ENCODE measurements around the gene PAM16.
A peak's percentile ranks its signal among the peaks of the same experiment; 100 is the strongest.

DNA sequence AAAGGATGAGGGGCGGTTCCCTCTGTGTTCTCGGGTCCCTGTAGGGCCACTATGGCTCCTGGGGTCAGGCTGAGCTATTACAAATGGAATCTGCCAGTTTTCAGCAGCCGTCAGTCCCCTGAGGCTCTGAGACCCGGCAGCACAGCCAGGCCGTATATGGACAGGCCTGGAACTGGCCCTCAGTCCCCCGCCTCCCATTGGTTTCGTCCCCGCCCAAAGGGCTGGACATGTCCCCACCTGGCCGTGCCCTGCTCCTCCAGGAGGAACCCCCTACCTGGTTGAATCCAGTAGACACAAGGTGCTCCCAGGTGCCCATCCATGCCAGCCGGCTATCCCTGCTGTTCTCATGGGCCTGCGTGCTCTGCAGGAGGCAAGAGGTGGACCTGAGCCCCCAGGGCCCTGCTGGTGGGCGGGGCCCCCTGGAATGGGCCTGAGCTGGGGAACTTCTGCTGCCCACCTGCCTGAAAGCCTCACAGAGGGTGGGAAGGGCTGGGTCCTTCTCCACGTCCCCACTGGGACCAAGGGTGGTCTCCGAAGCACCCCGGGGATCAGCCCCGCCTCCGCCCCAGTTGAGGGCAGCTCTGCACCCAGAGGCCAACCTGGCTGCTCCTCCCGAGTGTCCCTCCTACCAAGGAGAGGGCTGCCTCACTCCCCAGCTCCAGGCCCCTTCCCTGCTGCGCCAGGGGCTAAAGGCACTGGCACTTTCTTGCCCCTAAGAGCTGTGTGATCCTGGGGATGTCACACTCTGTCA is 37.3 kb upstream of the PAM16 start:
- TF ChIP-seq SRF (IDR thresholded peaks at IDR 0.05; ENCODE audit: low read depth, low read length) (peak; percentile 49; the same call in 1 of the 2 replicates), YY1 (IDR thresholded peaks at IDR 0.05; ENCODE audit: low read depth, low read length) (no peak), TEAD4 (IDR thresholded peaks at IDR 0.05; ENCODE audit: low read depth, low read length) (no peak), CREB1 (IDR thresholded peaks at IDR 0.05) (no peak), EZH2 (IDR thresholded peaks at IDR 0.05; ENCODE audit: low read depth, low read length, severe bottlenecking) (no peak), RFX5 (IDR thresholded peaks at IDR 0.05; ENCODE audit: borderline replicate concordance, low read depth, low read length) (no peak), RBBP5 (IDR thresholded peaks at IDR 0.05; ENCODE audit: borderline replicate concordance, low read depth, low read length) (no peak), POLR2AphosphoS5 (IDR thresholded peaks at IDR 0.05; ENCODE audit: low read depth, low read length) (no peak), ZNF274 (IDR thresholded peaks at IDR 0.05; ENCODE audit: borderline replicate concordance, extremely low read depth, low read length) (no peak), BCL11A (IDR thresholded peaks at IDR 0.05; ENCODE audit: low read depth in 2 of 2, low read length in 2 of 2) (no peak), POLR2A (IDR thresholded peaks at IDR 0.05; ENCODE audit: control extremely low read depth in 1 of 2, low read depth in 2 of 2, low read length in 2 of 2) (no peak)
- TF ChIP-seq, protein P1, sequence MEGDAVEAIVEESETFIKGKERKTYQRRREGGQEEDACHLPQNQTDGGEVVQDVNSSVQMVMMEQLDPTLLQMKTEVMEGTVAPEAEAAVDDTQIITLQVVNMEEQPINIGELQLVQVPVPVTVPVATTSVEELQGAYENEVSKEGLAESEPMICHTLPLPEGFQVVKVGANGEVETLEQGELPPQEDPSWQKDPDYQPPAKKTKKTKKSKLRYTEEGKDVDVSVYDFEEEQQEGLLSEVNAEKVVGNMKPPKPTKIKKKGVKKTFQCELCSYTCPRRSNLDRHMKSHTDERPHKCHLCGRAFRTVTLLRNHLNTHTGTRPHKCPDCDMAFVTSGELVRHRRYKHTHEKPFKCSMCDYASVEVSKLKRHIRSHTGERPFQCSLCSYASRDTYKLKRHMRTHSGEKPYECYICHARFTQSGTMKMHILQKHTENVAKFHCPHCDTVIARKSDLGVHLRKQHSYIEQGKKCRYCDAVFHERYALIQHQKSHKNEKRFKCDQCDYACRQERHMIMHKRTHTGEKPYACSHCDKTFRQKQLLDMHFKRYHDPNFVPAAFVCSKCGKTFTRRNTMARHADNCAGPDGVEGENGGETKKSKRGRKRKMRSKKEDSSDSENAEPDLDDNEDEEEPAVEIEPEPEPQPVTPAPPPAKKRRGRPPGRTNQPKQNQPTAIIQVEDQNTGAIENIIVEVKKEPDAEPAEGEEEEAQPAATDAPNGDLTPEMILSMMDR (IDR thresholded peaks at IDR 0.05; ENCODE audit: control extremely low read depth in 1 of 3, insufficient read depth in 1 of 3, low read depth in 1 of 3, low read length in 3 of 3), result no peak
- TF ChIP-seq, protein P2, sequence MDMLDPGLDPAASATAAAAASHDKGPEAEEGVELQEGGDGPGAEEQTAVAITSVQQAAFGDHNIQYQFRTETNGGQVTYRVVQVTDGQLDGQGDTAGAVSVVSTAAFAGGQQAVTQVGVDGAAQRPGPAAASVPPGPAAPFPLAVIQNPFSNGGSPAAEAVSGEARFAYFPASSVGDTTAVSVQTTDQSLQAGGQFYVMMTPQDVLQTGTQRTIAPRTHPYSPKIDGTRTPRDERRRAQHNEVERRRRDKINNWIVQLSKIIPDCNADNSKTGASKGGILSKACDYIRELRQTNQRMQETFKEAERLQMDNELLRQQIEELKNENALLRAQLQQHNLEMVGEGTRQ (IDR thresholded peaks at IDR 0.05; ENCODE audit: low read length), result no peak
- TF ChIP-seq, protein P3, sequence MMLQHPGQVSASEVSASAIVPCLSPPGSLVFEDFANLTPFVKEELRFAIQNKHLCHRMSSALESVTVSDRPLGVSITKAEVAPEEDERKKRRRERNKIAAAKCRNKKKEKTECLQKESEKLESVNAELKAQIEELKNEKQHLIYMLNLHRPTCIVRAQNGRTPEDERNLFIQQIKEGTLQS (IDR thresholded peaks at IDR 0.05; ENCODE audit: insufficient read depth, low read depth, low read length), result no peak
